Activated CD4-positive, alpha-beta memory T cell treated with anti-CD3 and anti-CD28 coated beads, Interleukin-2, amount 10 ng/mL, durations not matched to agents 7 days and 5 days (primary cell): ENCODE data around the gene ELP5. TPM values are rescaled to one million over a fixed set of nuclear protein-coding genes. Genes with fewer than 3 reads are reported as not detected.
A peak's percentile ranks its signal among the peaks of the same experiment; 100 is the strongest.

Experiments used
- CTCF ChIA-PET: fragments of 350-600 bp; sonication (Branson Sonifier 250); formaldehyde crosslinking; loops from one replicate; lab custom pipeline; 2021; ENCODE audit warnings: antibody characterized with exemption, inconsistent platforms; lab: Charles Lee
- POLR2A ChIA-PET: fragments of 350-600 bp; sonication (Branson Sonifier 250); formaldehyde crosslinking; loops from one replicate; lab custom pipeline; 2021; ENCODE audit warnings: antibody characterized with exemption; lab: Charles Lee
- DNase-seq: peaks from one replicate; pipeline ENCODE4 v3.0.0-alpha.2; 2020
- H3K27ac Mint-ChIP-seq: one replicate; pipeline ENCODE4 v1.8.0; 2021; ENCODE audit warnings: mild to moderate bottlenecking, mixed read lengths
- H3K27me3 Mint-ChIP-seq: one replicate; pipeline ENCODE4 v1.8.0; 2021; ENCODE audit warnings: mixed read lengths
- H3K36me3 Mint-ChIP-seq: one replicate; pipeline ENCODE4 v1.8.0; 2021; ENCODE audit warnings: low read depth, mixed read lengths
- H3K4me1 Mint-ChIP-seq: one replicate; pipeline ENCODE4 v1.8.0; 2021; ENCODE audit warnings: mixed read lengths
- H3K4me3 Mint-ChIP-seq: one replicate; pipeline ENCODE4 v1.8.0; 2021; ENCODE audit warnings: mild to moderate bottlenecking, mixed read lengths
- H3K9me3 Mint-ChIP-seq: one replicate; pipeline ENCODE4 v1.8.0; 2021; ENCODE audit warnings: mixed read lengths
- total RNA-seq, 2 experiments: library from RNA; stranded (reverse); gene quantifications; one replicate each; pipeline ENCODE4 v1.2.3, GENCODE V29; 2021

ELP5 gene
- total RNA-seq, 2 experiments from 2014 or later: 40.4 to 42.1 TPM

DNA sequence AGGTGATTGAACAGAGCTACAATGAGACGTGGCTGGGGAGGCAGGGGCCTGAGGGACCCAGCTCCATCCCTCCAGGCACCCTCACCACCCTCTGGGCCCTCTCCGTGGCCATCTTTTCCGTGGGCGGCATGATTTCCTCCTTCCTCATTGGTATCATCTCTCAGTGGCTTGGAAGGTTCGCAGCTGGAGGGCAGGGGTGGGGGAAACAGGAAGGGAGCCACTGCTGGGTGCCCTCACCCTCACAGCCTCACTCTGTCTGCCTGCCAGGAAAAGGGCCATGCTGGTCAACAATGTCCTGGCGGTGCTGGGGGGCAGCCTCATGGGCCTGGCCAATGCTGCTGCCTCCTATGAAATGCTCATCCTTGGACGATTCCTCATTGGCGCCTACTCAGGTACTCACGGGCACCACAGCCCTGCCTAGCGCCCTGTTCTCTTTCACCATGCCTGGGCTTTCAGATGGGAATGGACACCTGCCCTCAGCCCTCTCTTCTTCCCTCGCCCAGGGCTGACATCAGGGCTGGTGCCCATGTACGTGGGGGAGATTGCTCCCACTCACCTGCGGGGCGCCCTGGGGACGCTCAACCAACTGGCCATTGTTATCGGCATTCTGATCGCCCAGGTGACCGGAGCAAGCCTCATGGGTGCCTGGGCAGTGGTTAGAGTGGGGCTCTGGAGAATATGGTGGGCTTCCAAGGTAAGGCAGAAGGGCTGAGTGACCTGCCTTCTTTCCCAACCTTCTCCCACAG lies 31.6 kb downstream of the ELP5 start:
- CTCF ChIA-PET: interaction anchor here (1.1 kb wide), 1 partner anchor 13 kb away, joined by 4 read pairs; no protein-coding TSS in a partner anchor
- Mint-ChIP-seq H3K9me3 (no peaks in the 10 kb centered on the region), H3K27me3 (peaks cover 49% of the 10 kb centered on the region), H3K36me3 (no peaks in the 10 kb centered on the region), H3K4me1 (peaks cover 24% of the 10 kb centered on the region), H3K4me3 (no peak overlapping the region), H3K27ac (no peak overlapping the region)
- DNase-seq: no peak
- POLR2A ChIA-PET: interaction anchor here (1.3 to 1.5 kb wide), 2 partner anchors 14 to 53 kb away, joined by 3 read pairs; partner anchors contain the start of gene ACAP1

DNA sequence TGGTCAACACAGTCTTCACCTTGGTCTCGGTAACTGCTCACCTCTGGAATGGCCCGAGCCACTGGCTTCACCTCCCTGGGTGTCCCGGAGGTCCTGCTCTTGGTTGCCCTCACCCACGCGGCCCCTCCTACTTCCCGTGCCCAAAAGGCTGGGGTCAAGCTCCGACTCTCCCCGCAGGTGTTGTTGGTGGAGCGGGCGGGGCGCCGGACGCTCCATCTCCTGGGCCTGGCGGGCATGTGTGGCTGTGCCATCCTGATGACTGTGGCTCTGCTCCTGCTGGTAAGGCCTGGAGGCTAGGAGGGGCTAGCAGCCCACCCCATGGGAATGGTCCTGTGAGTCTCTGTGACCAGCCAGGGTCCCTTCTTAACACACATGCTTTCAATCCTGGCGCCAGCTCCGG lies 32.9 kb downstream of the ELP5 start:
- H3K27me3 Mint-ChIP-seq: peaks cover 49% of the 10 kb centered on the region
- CTCF ChIA-PET: interaction anchor here (2.1 kb wide), 1 partner anchor 12 kb away, joined by 13 read pairs; no protein-coding TSS in a partner anchor
- POLR2A ChIA-PET: interaction anchor here (1.5 kb wide), 1 partner anchor 51 kb away, joined by 3 read pairs; the partner anchor contains the start of gene ACAP1
- H3K4me3 Mint-ChIP-seq: no peak overlapping the region
- no peak for DNase-seq
- no peaks in the 10 kb centered on the region for H3K36me3 Mint-ChIP-seq
- no peaks in the 10 kb centered on the region for H3K9me3 Mint-ChIP-seq
- H3K4me1 Mint-ChIP-seq: peaks cover 24% of the 10 kb centered on the region
- no peak overlapping the region for H3K27ac Mint-ChIP-seq

DNA sequence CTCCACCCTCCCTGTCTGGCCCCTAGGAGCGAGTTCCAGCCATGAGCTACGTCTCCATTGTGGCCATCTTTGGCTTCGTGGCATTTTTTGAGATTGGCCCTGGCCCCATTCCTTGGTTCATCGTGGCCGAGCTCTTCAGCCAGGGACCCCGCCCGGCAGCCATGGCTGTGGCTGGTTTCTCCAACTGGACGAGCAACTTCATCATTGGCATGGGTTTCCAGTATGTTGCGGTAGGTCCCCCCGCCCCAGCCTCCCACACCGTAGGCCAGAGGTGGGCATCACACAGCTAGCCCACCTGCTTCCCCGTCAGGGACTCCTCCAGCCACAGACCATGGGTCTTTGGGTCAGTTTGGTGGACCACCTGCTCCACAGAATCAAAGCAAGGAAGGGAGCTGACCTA lies 33.7 kb downstream of the ELP5 start:
- ChIA-PET POLR2A (interaction anchor here (0.8 kb wide), 1 partner anchor 401 kb away, joined by 3 read pairs; no protein-coding TSS in a partner anchor), CTCF (interaction anchor here (2.1 kb wide), 1 partner anchor 11 kb away, joined by 13 read pairs; no protein-coding TSS in a partner anchor)
- Mint-ChIP-seq H3K4me1 (peaks cover 17% of the 10 kb centered on the region), H3K9me3 (no peaks in the 10 kb centered on the region), H3K36me3 (no peaks in the 10 kb centered on the region), H3K27me3 (peaks cover 51% of the 10 kb centered on the region), H3K4me3 (no peak overlapping the region), H3K27ac (no peak overlapping the region)
- DNase-seq: no peak

DNA sequence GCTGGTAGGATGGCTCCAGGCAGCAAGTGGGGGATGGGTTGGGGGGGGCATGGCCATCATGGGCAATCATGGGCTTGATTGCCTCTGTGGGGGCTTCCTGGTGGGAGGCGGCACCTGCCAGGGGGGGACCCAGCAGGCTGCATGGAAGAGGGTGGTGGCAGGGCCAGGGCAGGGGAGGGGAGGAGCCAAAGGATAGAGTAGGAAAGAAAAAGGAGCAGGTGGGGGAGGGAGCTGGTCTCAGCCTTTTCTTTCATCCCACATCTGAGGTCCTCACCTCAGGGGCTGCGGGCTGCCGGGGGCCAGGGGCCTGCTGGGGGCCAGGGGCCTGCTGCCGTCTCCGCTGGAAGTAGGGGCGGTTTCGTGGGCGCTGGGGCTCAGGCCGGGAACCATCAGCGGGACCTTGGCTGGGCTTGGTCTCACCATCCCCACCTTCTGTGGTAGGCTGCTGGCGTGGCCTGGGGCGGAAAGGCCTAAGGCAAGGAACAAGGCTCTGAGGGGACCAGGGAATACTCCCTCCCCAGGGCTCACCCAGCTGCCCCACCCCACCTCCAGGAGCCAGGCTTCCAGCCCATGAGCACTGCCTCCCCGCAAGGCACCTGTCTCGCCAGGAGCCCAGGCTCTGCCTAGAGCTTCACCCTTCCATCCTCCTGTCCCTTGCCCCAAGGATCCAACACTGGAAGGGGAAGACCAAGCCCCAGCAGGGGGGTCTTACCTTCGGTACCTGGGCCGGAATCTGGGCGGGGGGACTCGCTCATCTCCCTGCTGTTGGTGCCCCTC lies 37.4 kb downstream of the ELP5 start:
- DNase-seq: no peak
- ChIA-PET POLR2A (no interaction called here), CTCF (interaction anchor here (1.4 kb wide), 1 partner anchor 10 kb away, joined by 5 read pairs; no protein-coding TSS in a partner anchor)
- peaks cover 48% of the 10 kb centered on the region for H3K27me3 Mint-ChIP-seq
- H3K36me3 Mint-ChIP-seq: no peaks in the 10 kb centered on the region
- no peaks in the 10 kb centered on the region for H3K9me3 Mint-ChIP-seq
- no peak overlapping the region for H3K4me3 Mint-ChIP-seq
- H3K4me1 Mint-ChIP-seq: peaks cover 9% of the 10 kb centered on the region
- no peak overlapping the region for H3K27ac Mint-ChIP-seq

DNA sequence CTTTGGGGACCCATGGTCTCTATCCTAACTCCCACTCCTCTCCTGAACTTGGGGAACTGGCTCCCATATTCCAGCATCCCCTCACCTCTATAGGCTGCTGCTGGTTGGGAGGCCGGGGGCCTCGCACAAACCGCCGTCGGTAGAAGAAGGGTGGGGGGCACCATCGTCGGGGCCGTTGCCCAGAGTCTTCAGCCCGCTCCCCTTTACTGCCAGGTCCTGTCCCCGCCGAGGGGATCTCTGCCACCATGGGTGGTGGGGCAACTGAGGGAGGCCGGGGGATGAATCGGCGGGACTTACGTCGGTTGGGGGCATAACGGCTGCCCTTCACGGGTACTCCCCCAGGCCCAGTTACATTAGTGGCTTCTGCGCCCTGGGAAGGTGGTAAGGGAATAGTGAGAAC lies 38.2 kb downstream of the ELP5 start:
- no peaks in the 10 kb centered on the region for H3K36me3 Mint-ChIP-seq
- H3K4me3 Mint-ChIP-seq: no peak overlapping the region
- DNase-seq: no peak
- ChIA-PET CTCF (interaction anchor here (1.4 kb wide), 1 partner anchor 9 kb away, joined by 5 read pairs; no protein-coding TSS in a partner anchor), POLR2A (no interaction called here)
- H3K9me3 Mint-ChIP-seq: no peaks in the 10 kb centered on the region
- peaks cover 52% of the 10 kb centered on the region for H3K27me3 Mint-ChIP-seq
- H3K27ac Mint-ChIP-seq: no peak overlapping the region
- H3K4me1 Mint-ChIP-seq: peaks cover 13% of the 10 kb centered on the region

DNA sequence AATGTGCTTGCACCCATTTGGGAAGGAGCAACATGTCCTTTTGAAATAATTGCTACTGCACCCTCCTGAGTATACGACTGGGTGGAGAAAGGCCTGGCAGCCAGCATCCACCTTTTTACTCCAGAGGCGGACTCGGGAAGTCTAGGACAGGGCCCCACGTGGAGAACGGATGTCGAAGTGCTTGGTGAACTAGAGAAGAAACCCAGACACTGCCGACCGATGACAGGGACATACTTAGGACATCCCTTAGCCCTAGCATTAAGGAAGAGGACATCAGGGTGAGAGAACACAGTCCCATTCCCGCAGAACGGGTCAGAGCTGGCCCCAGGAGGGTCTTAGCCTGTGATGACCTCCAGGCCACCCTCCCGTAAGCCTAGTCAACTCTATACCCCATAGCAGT lies 38.7 kb downstream of the ELP5 start:
- Mint-ChIP-seq H3K9me3 (no peaks in the 10 kb centered on the region), H3K4me3 (no peak overlapping the region), H3K27me3 (peaks cover 54% of the 10 kb centered on the region), H3K27ac (no peak overlapping the region), H3K36me3 (no peaks in the 10 kb centered on the region), H3K4me1 (peaks cover 18% of the 10 kb centered on the region)
- no peak for DNase-seq
- POLR2A ChIA-PET: no interaction called here
- CTCF ChIA-PET: interaction anchor here (1.4 kb wide), 1 partner anchor 9 kb away, joined by 5 read pairs; no protein-coding TSS in a partner anchor

DNA sequence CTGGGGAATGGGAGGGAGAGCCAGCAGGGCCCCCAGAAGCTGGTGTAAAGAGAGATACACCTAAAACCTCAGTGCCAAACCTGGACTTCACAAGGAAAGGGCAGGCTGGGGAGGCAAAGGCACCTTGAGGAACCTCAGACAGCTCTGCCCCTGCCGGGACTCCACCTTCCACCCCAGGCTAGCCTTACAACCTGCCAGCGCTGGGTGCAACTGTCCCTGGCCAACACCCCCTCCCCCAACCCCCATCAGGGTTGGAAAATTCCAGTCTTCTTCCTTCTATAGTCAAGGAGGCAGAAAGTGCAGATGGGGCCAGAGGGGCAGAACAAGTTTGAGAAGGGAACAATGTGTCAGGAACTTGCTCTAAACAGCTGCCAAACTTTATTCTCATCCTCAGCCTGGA lies 40.2 kb downstream of the ELP5 start:
- DNase-seq: no peak
- POLR2A ChIA-PET: interaction anchor here (1.2 to 1.9 kb wide), 2 partner anchors 17 to 145 kb away, joined by 3 to 4 read pairs; no protein-coding TSS in a partner anchor
- Mint-ChIP-seq H3K27me3 (peaks cover 52% of the 10 kb centered on the region), H3K27ac (no peak overlapping the region), H3K36me3 (no peaks in the 10 kb centered on the region), H3K4me3 (no peak overlapping the region), H3K9me3 (no peaks in the 10 kb centered on the region), H3K4me1 (peaks cover 29% of the 10 kb centered on the region)
- CTCF ChIA-PET: interaction anchor here (1.5 kb wide), 1 partner anchor 72 kb away, joined by 3 read pairs; the partner anchor contains the start of genes ACADVL and DLG4

DNA sequence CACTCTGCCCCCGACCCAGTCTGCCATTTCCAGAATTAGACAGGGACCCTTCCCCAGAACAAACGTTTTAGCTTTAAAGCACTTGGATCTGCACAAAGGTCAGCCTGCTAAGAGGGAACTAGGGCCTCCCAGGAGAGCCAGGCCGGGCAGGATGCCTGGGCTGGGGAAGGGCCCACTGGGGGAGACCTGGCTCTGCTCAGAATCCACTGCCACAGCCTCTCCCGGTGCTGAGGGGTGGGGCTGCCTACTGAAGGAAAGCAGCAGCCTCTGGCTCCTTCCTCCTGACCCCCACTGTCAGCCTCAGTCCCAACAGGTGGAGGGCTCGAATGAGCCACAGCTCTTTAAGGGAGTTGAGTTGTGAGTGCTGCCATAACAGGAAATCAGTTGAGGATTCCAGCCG lies 40.7 kb downstream of the ELP5 start:
- no peak overlapping the region for H3K27ac Mint-ChIP-seq
- H3K4me1 Mint-ChIP-seq: peaks cover 29% of the 10 kb centered on the region
- CTCF ChIA-PET: no interaction called here
- no peaks in the 10 kb centered on the region for H3K36me3 Mint-ChIP-seq
- no peak overlapping the region for H3K4me3 Mint-ChIP-seq
- H3K27me3 Mint-ChIP-seq: peaks cover 46% of the 10 kb centered on the region
- POLR2A ChIA-PET: interaction anchor here (1.2 to 1.9 kb wide), 2 partner anchors 17 to 144 kb away, joined by 3 to 4 read pairs; no protein-coding TSS in a partner anchor
- H3K9me3 Mint-ChIP-seq: no peaks in the 10 kb centered on the region
- no peak for DNase-seq

DNA sequence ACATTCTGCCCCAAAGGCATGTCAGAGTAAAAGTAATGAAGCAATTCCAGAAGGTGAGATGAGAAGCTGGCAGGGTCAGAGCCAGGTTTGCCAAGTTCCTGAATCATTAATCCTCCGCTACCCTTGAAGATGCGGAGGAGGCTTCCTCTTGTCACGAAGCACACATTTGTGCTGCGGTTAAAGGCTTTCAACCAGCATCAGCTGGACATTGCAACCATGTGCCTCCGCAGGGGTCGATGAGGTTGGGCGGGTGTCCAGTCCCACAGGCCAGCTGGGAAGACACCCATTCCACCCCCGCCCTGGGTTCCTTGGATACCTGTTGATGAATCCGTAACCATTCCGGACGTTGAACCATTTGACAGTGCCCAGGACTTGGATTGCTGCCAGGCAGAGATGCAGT lies 41.1 kb downstream of the ELP5 start:
- Mint-ChIP-seq H3K4me1 (peaks cover 29% of the 10 kb centered on the region), H3K9me3 (no peaks in the 10 kb centered on the region), H3K4me3 (no peak overlapping the region), H3K36me3 (no peaks in the 10 kb centered on the region), H3K27ac (no peak overlapping the region), H3K27me3 (peaks cover 42% of the 10 kb centered on the region)
- POLR2A ChIA-PET: interaction anchor here (1.2 to 1.9 kb wide), 2 partner anchors 16 to 144 kb away, joined by 3 to 4 read pairs; no protein-coding TSS in a partner anchor
- CTCF ChIA-PET: interaction anchor here (1.0 kb wide), 1 partner anchor 73 kb away, joined by 4 read pairs; no protein-coding TSS in a partner anchor
- DNase-seq: no peak

DNA sequence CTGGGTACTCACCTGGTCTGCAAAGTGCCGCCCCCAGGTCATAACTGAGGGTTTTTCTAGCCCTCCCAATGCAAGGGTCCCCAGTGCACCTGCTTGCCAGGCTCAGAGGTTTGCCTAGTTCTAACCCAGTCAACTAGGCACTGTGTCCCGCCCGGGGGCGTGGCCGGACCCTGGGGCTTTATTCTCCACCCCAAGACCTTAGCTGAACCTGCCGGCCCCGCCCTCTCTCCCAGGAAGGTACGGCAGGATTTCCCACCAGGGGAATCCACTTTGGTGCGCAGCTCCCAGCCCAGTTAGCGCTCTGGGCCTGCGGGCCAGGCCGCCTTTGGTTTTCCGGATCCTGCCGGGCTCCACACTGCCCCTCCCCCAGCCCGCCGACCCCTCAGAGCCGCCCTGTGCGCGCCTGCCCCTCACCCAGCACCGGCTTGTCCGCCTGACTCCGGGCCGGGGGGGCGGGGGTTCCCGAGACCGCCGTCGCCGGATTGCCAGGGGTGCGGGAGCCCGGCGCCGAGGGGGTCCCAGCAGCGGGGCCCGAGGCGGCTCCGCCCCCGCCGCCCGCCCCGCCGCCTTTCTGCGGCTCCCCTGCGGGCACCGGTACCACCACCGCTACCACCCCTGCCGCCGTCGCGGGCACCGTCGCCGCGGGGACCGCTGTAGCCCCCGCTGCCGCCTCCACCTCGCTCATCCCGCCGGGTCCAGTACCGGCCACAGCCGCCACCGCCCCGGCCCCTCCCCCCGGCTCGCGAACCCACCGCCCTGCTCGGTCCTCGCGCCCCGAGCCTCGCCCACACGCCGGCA lies 42.0 kb downstream of the ELP5 start:
- Mint-ChIP-seq H3K4me1 (peaks cover 29% of the 10 kb centered on the region), H3K27me3 (peaks cover 37% of the 10 kb centered on the region)

DNA sequence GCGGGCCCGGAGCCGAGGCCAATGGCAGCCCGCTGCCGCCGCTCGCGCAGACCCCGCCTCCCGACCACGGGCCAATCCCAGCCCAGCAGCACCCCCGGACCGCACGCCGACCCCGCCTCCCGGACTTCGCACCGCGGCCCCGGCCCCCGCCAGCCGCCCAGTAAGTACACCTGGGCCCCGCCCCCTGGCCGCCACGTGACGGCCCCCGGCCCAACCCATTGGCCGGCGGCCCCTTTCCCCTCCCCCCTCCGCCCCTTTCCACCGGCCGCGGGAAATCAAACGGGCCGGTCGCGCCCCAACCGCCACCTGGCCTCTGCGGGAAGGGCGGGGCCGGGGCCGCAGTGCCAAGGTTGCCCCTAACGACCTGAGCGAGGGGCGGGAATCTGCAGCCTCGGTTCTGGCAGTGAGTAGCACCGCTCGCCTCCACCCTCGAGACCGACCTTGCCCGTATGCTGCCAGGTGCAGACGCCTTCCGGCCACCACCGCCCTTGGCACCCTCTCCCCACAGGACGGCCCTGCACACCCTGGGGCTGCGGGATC lies 42.7 kb downstream of the ELP5 start, which contains the start of gene YBX2:
Gene YBX2, minus strand, starts transcription at position 26 of the 540 bp plus-strand sequence. CDS start 139 bp downstream, outside the sequence.
- Mint-ChIP-seq H3K4me3 (peak within 1 kb of the TSS; percentile 69), H3K36me3 (no peaks in the 10 kb centered on the region), H3K4me1 (peaks cover 29% of the 10 kb centered on the region), H3K9me3 (no peaks in the 10 kb centered on the region), H3K27me3 (peaks cover 38% of the 10 kb centered on the region), H3K27ac (peak within 1 kb of the TSS; percentile 40)
- ChIA-PET POLR2A (no interaction called here), CTCF (no interaction called here)
- DNase-seq: peak; percentile 85

More for the DNA sequence above, 42.0 kb downstream of the ELP5 start:
- DNase-seq: no peak
- Mint-ChIP-seq H3K9me3 (no peaks in the 10 kb centered on the region), H3K4me3 (peak overlapping the region; percentile 69), H3K36me3 (no peaks in the 10 kb centered on the region), H3K27ac (no peak overlapping the region)
- CTCF ChIA-PET: interaction anchor here (1.0 kb wide), 1 partner anchor 73 kb away, joined by 4 read pairs; no protein-coding TSS in a partner anchor
- POLR2A ChIA-PET: interaction anchor here (1.9 kb wide), 1 partner anchor 143 kb away, joined by 4 read pairs; no protein-coding TSS in a partner anchor
